ENCODE results near the gene VPS37C. TPM values are rescaled to one million over a fixed set of nuclear protein-coding genes. Genes with fewer than 3 reads are reported as not detected.

VPS37C gene
- total RNA-seq, 1 donor from 2014 or later, result 23.1 TPM

DNA sequence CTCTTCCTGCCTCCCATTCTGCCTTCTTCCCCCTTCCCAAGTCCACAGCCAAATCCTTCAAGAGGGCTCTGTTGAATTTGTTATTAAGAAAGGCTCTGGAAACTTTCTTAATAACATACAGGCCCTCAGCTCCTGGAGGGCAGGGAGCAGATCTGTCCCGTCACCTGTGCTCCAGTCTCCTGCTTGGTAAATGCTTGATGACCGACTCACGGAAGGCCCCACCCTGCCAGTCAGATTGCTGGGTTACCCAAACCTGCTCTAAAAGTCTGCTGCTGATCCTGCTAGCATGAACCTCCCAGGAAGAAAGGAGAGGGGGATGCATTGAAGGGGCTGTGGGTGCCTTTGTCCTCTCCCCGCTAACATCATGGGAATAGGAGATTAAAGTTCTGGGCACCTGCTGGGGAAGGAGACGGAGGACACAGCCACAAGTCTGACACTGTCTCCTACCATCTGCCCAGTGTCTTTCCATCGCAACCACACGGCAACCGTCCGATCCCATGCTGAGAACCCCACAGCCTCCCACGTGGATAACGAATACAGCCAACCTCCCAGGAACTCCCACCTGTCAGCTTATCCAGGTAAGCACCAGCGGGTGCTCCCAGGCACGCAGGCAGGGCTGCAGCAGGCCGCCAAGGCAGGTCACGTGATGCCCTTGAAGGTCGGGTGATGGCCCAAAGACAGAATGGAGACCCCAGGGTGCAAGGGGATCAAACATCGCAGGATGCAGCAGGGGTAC, 36.5 kb downstream of the VPS37C start:
- DNase-seq (ENCODE audit: low spot score), result no peak
- ATAC-seq, result no peak
- intact Hi-C loops (cut with DNase I), result no loop called here

DNA sequence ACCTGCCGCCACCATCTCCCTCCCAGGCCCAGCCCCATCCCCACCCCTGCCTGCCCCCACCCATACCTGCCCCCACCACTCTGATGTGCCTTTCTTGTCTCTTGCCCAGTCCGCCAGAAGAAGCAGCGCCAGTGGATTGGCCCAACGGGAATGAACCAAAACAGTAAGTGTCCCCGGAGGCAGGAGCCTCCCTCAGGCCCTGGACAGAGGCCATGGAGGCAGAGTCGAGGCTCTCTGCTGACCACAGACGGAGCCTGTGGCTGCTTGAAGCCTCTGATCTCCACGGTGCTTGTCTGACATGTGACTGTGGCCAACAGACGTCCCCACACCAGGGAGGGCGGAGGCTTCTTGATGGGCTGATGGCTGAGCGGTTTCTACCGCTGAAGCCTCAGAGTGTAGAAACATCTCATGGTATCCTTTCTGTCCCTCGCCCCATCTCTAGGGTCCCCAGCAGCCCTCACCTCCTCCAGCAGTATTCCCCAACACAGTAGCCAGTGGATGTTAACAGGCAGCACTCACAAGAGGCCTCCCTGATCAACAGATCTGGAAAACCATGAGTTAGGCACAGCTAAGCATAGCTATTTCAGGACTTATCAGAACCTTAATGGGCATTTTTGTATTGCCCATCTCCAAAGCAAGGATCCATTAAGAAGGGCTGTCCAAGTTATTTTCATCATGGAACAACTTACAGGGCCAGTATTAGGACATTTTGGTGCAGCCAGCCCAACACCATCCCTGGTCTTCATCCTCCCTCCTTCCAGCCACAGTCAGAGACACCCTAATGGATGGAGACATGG, 37.3 kb downstream of the VPS37C start:
- intact Hi-C loops (cut with DNase I), result no loop called here
- no peak for ATAC-seq
- DNase-seq (ENCODE audit: low spot score), result no peak

DNA sequence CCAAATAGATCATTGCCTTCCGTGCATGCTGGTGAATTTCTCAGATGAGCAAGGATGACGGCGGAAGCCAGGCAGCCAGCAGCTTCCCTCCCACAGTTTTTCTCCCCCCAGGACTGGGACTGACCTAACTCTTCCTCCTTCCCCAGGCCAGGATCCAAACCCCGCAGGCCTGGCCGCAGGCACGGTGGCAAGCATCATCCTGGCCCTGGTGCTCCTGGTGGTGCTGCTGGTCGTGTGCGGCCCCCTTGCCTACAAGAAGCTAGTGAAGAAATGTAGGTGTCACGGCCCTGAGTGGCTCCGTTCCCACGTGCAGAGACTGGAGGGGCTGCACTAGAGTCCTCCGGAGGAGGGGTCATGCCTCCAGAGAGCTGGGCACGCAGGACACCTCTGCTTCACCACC, 38.5 kb downstream of the VPS37C start:
- no peak for ATAC-seq
- intact Hi-C loops (cut with DNase I), result no loop called here
- no peak for DNase-seq (ENCODE audit: low spot score)

DNA sequence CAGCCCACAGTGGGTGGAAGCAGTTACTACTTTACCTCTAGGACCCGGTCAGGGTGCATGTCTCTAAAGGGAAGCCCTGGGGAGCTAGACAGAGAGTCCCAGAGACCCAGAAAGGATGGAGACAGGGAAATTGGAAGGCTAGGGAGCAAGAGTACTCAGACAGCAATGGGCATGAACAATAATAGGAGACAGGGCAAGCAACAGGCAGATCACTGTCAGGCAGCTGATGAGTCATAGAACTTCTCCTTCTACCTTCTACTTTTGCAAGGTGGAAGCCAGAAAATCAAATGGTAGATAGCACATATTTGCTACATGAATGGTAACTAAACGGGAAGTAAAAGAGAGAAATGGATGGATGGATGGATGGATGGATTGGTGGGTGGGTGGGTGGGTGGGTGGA, 39.3 kb downstream of the VPS37C start:
- intact Hi-C loops (cut with DNase I), result no loop called here
- no peak for ATAC-seq
- DNase-seq (ENCODE audit: low spot score), result no peak

DNA sequence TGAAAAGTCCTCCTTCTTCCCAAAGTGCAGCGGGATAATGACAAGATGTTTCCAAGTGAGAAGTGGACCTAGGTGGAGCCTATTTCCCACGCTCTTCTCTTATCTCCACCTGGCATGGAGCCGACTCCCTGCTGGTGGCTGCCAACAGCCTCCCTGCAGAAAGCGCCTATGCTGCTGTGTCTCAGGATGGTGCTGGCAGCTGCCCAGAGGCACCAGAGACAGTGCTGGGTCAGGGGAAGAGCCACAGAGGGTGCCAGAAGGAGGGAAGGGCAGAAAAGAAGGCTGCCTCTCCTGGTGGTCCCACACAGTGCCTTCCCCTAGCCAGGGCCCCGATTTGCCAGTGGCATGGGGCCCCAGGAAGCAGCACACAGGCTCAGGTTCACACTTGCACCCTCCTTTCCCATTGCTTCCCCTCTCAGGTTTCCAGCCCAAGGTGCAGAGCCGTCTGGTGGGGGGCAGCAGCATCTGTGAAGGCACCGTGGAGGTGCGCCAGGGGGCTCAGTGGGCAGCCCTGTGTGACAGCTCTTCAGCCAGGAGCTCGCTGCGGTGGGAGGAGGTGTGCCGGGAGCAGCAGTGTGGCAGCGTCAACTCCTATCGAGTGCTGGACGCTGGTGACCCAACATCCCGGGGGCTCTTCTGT, 39.9 kb downstream of the VPS37C start:
- intact Hi-C loops (cut with DNase I), result no loop called here
- DNase-seq (ENCODE audit: low spot score), result no peak
- no peak for ATAC-seq

DNA sequence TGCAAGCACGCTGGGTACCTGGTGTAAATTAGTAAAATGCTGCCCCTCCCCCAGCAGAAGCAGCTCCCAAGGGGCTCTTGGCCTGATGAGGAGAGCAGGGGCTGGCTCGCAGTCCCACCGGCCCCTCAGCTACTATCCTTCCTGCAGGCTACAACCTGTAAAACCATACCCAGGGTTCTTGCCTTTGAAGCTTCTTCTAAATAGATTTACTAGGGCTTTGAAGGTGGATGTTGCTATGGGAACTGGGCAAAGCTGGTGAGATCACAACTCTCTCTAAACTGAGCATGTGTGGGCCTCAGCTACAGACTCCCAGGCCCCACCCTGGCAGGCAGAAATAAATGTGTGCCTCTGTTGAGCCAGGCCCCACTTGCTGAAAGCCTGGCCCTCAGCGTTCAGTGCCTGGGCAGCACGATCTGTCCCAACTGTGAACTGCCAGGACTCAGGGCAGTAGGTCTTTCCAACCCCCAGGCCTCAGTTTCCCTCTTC, 40.5 kb downstream of the VPS37C start:
- intact Hi-C loops (cut with DNase I), result no loop called here
- DNase-seq (ENCODE audit: low spot score), result no peak
- ATAC-seq, result no peak

DNA sequence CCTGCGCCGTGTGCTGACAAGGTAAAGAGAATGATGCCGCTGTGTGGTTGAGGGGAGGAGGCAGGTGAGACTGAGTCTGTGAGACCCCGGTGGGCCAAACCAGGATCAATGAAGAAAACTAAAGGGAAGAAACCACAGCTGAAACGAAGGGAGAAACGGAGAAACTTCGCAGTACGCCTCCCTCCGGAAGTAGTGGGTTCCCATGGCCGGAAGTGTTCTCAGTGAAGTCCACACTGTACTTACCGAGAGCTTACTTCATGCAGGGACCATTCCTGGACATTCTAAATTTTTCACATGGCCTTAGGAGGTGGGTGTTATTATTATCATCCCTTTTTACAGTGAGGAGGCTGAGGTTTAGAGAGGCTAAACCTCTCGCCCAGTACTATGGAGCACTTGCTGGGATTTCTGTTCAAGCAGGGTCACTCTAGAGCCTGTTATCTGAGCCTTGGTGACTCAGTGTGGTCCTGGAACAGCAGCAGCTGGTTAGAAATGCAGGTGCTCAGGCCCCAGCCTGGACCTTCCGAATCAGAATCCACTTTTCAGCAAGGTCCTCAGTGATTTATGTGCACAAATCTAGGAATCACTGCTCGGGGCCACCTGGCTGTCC, 41.0 kb downstream of the VPS37C start:
- ATAC-seq, result no peak
- intact Hi-C loops (cut with DNase I), result no loop called here
- no peak for DNase-seq (ENCODE audit: low spot score)

DNA sequence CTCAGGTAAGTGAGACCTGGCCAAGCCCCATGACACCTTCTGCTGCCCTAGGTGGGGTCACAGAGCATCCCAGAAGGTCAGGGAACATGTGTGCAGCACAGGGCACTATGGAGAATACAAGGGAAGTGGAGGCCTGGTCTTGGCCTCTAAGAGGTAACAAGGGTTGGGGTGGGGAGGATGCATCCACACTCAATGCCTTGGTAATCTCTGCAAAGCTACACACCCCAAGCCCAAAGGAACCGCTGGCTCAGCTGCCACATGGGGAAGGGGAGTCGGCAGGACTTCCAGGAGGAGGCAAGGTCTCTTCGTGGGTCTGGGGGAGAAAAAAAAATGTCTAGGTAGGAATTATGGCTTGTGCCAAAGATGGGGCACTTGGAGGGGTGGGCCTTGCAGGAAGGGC, 41.7 kb downstream of the VPS37C start:
- intact Hi-C loops (cut with DNase I), result no loop called here
- DNase-seq (ENCODE audit: low spot score) (no peak), ATAC-seq (no peak)

DNA sequence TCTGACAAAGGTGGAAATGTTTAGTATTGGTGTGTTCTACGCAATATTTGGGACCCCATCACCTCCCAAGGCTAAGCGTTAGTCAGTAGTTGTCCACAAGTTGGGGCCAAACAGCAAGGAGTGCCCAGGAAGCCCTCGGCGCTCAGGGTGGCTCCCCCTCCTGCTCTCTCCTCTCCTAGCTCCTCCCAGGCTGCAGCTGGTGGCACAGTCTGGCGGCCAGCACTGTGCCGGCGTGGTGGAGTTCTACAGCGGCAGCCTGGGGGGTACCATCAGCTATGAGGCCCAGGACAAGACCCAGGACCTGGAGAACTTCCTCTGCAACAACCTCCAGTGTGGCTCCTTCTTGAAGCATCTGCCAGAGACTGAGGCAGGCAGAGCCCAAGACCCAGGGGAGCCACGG, 42.2 kb downstream of the VPS37C start:
- ATAC-seq, result no peak
- no peak for DNase-seq (ENCODE audit: low spot score)
- intact Hi-C loops (cut with DNase I), result no loop called here

DNA sequence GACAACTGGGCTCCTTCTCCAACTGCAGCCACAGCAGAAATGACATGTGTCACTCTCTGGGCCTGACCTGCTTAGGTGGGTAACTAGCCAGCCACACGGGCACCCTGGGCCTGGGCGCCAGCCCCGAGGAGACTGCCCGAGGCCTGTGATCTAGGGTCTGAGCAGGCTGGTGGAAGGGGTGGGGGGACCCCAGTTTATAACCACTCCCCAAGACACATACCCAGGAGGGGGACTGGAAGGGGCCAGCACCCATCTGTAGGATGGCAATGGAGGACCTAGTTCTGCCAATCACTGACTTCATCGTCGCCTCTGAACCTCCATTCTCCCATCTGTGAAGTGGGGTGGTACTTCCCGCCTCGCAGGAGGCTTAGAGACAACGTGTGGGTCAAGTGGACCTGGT, 42.8 kb downstream of the VPS37C start:
- DNase-seq (ENCODE audit: low spot score), result no peak
- intact Hi-C loops (cut with DNase I), result no loop called here
- ATAC-seq, result no peak

DNA sequence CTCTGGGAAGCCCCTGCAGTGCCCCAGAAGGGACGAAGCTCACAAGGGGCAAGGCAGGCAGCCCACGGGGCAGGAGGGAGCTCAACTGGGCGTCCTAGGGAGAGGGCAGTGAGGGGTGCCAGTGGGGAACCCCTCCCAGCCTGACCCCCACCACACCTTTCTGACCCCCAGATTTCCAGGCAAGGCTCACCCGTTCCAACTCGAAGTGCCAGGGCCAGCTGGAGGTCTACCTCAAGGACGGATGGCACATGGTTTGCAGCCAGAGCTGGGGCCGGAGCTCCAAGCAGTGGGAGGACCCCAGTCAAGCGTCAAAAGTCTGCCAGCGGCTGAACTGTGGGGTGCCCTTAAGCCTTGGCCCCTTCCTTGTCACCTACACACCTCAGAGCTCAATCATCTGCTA, 43.2 kb downstream of the VPS37C start:
- intact Hi-C loops (cut with DNase I), result no loop called here
- DNase-seq (ENCODE audit: low spot score) (no peak), ATAC-seq (no peak)

DNA sequence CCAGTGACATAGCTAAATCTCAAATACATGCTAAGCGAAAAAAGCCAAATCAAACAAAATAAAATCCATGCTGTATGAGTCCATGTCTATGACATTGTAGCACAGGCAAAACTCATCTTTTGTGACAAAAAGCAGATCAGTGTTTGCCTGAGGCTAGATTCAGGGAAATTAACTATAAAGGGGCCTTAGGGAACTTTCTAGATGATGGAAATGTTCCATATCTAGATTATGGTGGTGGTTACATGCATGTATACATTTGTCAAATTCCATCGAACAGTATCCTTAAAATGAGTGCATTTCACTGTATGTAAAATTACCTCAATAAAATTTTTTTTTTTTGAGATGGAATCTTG, 44.1 kb downstream of the VPS37C start:
- intact Hi-C loops (cut with DNase I), result no loop called here
- ATAC-seq (no peak), DNase-seq (ENCODE audit: low spot score) (no peak)

DNA sequence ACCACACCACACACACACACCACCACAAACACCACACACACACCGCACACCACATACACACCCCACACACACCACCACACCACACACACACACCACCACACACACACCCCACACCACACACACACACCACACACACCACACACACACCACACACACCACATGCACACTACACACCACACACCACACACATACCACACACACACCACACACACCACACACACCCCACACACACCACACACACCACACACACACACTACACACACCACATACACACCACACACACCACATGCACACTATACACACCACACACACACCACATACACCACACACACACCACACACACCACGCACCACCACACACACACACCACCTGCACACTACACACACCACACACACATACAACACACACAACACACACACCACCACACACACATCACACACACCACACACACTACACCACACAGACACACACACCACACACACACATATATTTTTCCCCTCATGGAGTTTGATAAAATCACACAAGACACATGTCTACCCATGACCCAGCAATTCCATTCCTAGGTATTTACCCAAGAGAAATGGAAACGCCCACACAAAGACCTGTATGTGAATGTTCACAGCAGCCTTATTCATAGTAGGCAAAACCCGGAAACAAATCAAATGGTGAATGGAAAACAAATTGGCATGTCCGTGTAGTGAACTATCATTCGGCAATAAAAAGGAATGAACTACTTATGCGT, 44.6 kb downstream of the VPS37C start:
- ATAC-seq (no peak), DNase-seq (ENCODE audit: low spot score) (no peak)
- intact Hi-C loops (cut with DNase I), result no loop called here

DNA sequence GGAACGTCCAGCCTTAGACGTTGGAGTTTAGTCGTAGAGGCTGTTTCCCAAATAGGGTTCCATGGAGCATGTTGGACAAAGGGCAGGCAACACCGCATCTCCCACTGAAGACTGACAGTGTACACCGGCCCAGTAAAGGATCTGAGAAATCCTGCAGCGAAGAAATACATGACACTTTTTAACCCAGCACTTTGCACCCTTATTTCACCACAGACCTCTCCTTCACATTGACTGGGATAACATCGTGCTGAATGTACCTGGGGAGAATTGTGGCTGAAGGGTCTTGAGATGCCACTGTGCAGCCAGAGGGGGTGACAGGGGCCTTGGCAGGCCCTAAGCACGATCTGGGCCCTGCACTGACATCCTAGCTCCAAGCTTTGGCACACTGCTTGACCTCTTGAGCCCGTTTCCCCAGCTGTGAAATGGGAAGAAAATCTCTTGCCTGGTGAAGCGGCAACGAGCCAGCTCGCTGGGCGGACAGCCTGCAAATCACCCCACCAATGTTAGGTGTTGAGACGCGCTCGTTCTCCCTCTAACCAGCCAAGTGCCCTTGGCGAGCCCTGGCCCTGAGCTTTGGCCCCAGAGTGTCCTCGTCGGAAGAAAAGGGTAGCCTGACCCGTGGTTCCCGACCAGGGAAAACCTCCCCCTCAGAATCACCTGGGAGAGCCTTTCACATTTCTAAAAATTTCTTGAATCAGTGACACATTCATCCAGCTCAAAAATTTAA, 45.6 kb downstream of the VPS37C start:
- DNase-seq (ENCODE audit: low spot score), result no peak
- intact Hi-C loops (cut with DNase I), result no loop called here
- ATAC-seq, result no peak

DNA sequence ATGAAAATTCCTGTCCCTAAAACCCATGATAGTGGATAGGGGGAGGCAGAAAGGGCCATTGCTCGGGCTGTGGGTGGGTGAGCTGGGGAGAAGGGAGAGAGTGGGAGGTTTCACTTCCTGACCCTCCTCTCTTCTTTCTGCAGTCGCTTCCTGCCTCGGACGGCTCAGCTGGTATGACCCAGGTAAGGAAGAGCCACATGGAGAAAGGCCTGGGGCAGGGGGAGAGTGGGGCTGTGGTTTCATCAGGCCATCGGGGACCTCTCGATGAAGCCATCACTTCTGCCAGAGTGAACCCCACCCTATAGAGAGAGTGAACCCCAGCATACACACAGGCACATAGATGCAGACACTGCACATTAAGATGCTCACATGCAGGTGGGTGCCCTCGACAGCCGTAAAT, 46.3 kb downstream of the VPS37C start:
- intact Hi-C loops (cut with DNase I), result no loop called here

DNA sequence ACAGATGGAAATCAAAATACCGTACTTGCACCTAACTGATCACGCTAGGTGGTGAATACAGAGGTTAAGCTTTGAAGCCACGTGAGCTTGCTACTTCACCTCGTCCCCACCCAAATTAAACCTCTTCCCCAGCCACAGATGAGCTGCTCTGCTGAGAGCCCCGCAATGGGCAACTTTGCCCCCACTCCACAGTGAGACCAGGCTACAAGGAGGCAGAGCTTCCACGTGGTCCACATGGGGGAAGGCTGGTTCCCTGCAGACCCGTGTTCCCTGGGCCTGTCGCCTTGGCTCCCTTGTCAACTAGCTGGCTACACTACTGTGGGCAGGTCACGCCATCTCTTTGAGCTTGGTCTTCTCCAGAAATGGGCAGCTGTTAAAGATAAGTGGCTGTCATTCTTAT, 48.0 kb downstream of the VPS37C start:
- intact Hi-C loops (cut with DNase I), result no loop called here
- DNase-seq (ENCODE audit: low spot score) (no peak), ATAC-seq (no peak)

More for the DNA sequence above, 46.3 kb downstream of the VPS37C start:
- no peak for ATAC-seq
- DNase-seq (ENCODE audit: low spot score), result no peak

DNA sequence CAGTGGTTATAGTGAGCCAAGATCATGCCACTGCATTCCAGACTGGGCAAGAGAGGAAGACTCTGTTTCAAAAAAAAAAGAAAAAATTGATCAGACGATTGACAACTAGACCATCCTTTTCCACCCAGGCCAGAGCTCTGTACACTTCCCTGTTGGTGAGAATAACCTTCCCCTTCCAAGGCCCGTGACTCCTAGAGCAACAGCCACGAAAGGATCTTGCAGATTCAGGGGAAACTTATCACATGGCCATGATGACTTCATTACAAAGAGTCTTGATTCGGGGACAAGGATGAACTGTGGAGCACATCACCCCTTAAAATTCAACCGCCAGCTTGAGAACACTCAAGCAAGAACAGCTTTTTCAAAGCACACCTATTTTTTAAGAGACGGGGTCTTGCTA, 48.7 kb downstream of the VPS37C start:
- no peak for ATAC-seq
- DNase-seq (ENCODE audit: low spot score), result no peak
- intact Hi-C loops (cut with DNase I), result no loop called here

DNA sequence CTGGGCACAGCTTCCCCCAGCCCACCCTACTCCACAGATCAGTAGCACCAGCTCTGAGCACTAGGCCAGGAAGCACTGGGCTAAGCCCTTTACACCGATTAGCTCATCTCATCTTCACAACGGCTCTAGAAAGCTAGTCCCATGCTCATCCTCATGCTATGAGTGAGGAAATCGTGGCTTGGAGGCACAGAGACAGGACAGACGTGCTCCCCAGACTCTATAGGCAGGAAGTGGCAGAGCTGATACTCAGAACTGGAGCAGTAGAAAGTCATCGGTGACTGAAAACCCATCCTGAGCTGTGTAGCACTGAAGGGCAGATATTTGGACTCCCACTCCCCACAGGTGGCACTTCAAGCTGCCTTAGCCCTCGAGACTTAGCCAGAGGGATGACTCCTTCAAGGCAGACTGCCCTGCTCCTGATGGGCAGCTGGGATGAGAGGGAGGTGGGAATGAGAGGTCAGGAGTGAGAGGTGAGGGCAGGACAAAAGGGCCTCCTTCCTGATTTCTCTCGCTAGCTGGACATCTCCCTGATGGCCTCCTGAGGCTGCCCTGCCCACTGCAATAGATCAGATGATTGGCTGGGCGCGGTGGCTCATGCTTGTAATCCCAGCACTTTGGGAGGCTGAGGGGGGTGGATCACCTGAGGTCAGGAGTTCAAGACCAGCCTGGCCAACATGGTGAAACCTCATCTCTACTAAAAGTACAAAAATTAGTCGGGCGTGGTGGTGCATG, 49.3 kb downstream of the VPS37C start:
- DNase-seq (ENCODE audit: low spot score) (no peak), ATAC-seq (no peak)

More for the DNA sequence above, 49.3 kb downstream of the VPS37C start:
- intact Hi-C loops (cut with DNase I), result no loop called here
